Esophagus squamous epithelium (tissue), 5 donors: Measurements from ENCODE around the gene FNDC3B. TPM values are rescaled to one million over a fixed set of nuclear protein-coding genes. Genes with fewer than 3 reads are reported as not detected.

Experiments used
- DNase-seq: peaks from one replicate; lab custom pipeline; 2025; lab: John Stamatoyannopoulos, UW
- H3K27ac ChIP-seq, 4 donors: fragments of 200-600 bp; sonication (generic); one replicate each; pipeline ENCODE4 v1.5.1; 2016 to 2019; ENCODE audit warnings: mild to moderate bottlenecking in 1 of 4
- H3K27me3 ChIP-seq, 4 donors: fragments of 200-600 bp; sonication (generic); 1 replicate in 3 of 4; 2 replicates in 1 of 4; pipeline versions ENCODE4 v1.5.1 to v1.6.0; 2017 to 2021; ENCODE audit warnings: antibody characterized with exemption in 1 of 4
- H3K36me3 ChIP-seq, 3 donors: fragments of 200-600 bp; sonication (generic); one replicate each; pipeline ENCODE4 v1.5.1; 2016 to 2019
- H3K4me1 ChIP-seq, 3 donors: fragments of 200-600 bp; sonication (generic); one replicate each; pipeline ENCODE4 v1.5.1; 2017 to 2019
- H3K4me3 ChIP-seq, 4 donors: fragments of 200-600 bp; sonication (generic); 1 replicate in 3 of 4; 2 replicates in 1 of 4; pipeline ENCODE4 v1.5.1; 2016 to 2019; ENCODE audit warnings: mild to moderate bottlenecking in 2 of 4, moderate library complexity in 1 of 4
- H3K9me3 ChIP-seq, 3 donors: fragments of 200-600 bp; sonication (generic); one replicate each; pipeline ENCODE4 v1.5.1; 2016 to 2019
- CTCF ChIP-seq, 6 experiments: fragments of 450-650 bp in 4 of 6; fragments of 200-600 bp in 2 of 6; sonication (generic) in 2 of 6; IDR thresholded peaks; one replicate each; pipeline ENCODE4 v1.5.1; 2016 to 2019; ENCODE audit warnings: antibody characterized with exemption in 6 of 6, mild to moderate bottlenecking in 4 of 6, moderate library complexity in 4 of 6
- POLR2A ChIP-seq, 4 donors: fragments of 450-650 bp; IDR thresholded peaks; one replicate each; pipeline ENCODE4 v1.6.1; 2017; ENCODE audit warnings: antibody characterized with exemption in 4 of 4, mild to moderate bottlenecking in 4 of 4, moderate library complexity in 3 of 4
- WGBS, 2 donors: methylation state at CpG; one replicate each; pipeline ENCODE4 v1.1.5; 2018; 5-methylcytosine and 5-hydroxymethylcytosine counted together
- intact Hi-C: fragments of 100-400 bp; cut with DNase I; formaldehyde crosslinking; loops from one replicate; pipeline ENCODE4 v1.15.0; 2022
- total RNA-seq, 4 donors: library from RNA; depleted of rRNA; stranded (reverse); fragments of >200 nt; gene quantifications; one replicate each; pipeline ENCODE4 v1.1.0, GENCODE V29; 2016
- donor health status: DM: yes; HTN: yes; CAD: no.

Gene FNDC3B
- total RNA-seq, 4 donors from 2014 or later = 7.7 to 44.3 (median 20.4) TPM

- H3K27me3 ChIP-seq = no peaks in the 10 kb centered on the region
Measured at GRCh38 chr3:172127141-172127540, 87.8 kb downstream of the FNDC3B start.

GRCh38 chr3:172127929-172128580 lies 88.7 kb downstream of the FNDC3B start:
- WGBS, 2 donors = 89 to 91% methylated on average over 6 of the region's 6 CpGs
- Histone ChIP-seq H3K27me3 (no peaks in the 10 kb centered on the region), H3K4me1 (peaks cover 3 to 68% (median 39%) of the 10 kb centered on the region in 3 donors), H3K4me3 (no peak overlapping the region), H3K27ac (peak overlapping the region in 3 of 4 donors; percentile 72 to 84 (median 76)), H3K36me3 (no peaks in the 10 kb centered on the region), H3K9me3 (no peaks in the 10 kb centered on the region)
- no peak for DNase-seq
- no peak for TF ChIP-seq POLR2A (IDR thresholded peaks at IDR 0.05)
- TF ChIP-seq CTCF (IDR thresholded peaks at IDR 0.05) = no peak
- intact Hi-C loops = no loop called here

More at GRCh38 chr3:172127141-172127540, 87.8 kb downstream of the FNDC3B start:
- Histone ChIP-seq H3K4me3 (no peak overlapping the region), H3K36me3 (no peaks in the 10 kb centered on the region), H3K4me1 (peaks cover 3 to 62% (median 39%) of the 10 kb centered on the region in 3 donors), H3K27ac (peak overlapping the region; percentile 39 to 76 (median 63)), H3K9me3 (no peaks in the 10 kb centered on the region)
- TF ChIP-seq POLR2A (IDR thresholded peaks at IDR 0.05) (no peak), CTCF (IDR thresholded peaks at IDR 0.05) (no peak)
- no peak for DNase-seq
- 57 to 75% methylated on average over 2 of the region's 2 CpGs for WGBS, 2 donors
- intact Hi-C loops = no loop called here

- peak overlapping the region; percentile 12 to 84 (median 74) for H3K27ac ChIP-seq
- peaks cover 3 to 74% (median 44%) of the 10 kb centered on the region in 3 donors for H3K4me1 ChIP-seq
- intact Hi-C loops = no loop called here
- TF ChIP-seq CTCF (IDR thresholded peaks at IDR 0.05) = no peak
- TF ChIP-seq POLR2A (IDR thresholded peaks at IDR 0.05) = no peak
- DNase-seq = no peak
- 93 to 95% methylated on average over 9 of the region's 9 CpGs for WGBS, 2 donors
- no peaks in the 10 kb centered on the region for H3K9me3 ChIP-seq
- no peak overlapping the region for H3K4me3 ChIP-seq
- H3K27me3 ChIP-seq = no peaks in the 10 kb centered on the region
- no peaks in the 10 kb centered on the region for H3K36me3 ChIP-seq
Measured at GRCh38 chr3:172128858-172129257, 89.5 kb downstream of the FNDC3B start.

GRCh38 chr3:172129498-172129849 lies 90.1 kb downstream of the FNDC3B start:
- Histone ChIP-seq H3K4me3 (no peak overlapping the region), H3K9me3 (no peaks in the 10 kb centered on the region), H3K4me1 (peaks cover 3 to 80% (median 48%) of the 10 kb centered on the region in 3 donors), H3K36me3 (no peaks in the 10 kb centered on the region), H3K27me3 (no peaks in the 10 kb centered on the region), H3K27ac (peak overlapping the region; percentile 12 to 84 (median 74))
- WGBS, 2 donors = 13 to 19% methylated on average over 1 of the region's 1 CpG
- intact Hi-C loops = no loop called here
- TF ChIP-seq POLR2A (IDR thresholded peaks at IDR 0.05) (no peak), CTCF (IDR thresholded peaks at IDR 0.05) (no peak)
- no peak for DNase-seq

GRCh38 chr3:172129850-172130716 lies 90.7 kb downstream of the FNDC3B start:
- no peaks in the 10 kb centered on the region for H3K27me3 ChIP-seq
- intact Hi-C loops = no loop called here
- H3K9me3 ChIP-seq = no peaks in the 10 kb centered on the region
- H3K36me3 ChIP-seq = no peaks in the 10 kb centered on the region
- WGBS, 2 donors = 28 to 32% methylated on average over 16 of the region's 16 CpGs
- TF ChIP-seq CTCF (IDR thresholded peaks at IDR 0.05) = no peak
- TF ChIP-seq POLR2A (IDR thresholded peaks at IDR 0.05) = peak in 1 of 4 donors; percentile 14
- peaks cover 3 to 83% (median 45%) of the 10 kb centered on the region in 3 donors for H3K4me1 ChIP-seq
- peak overlapping the region; percentile 44 to 84 (median 74) for H3K27ac ChIP-seq
- DNase-seq = peak; percentile 49
- H3K4me3 ChIP-seq = peak overlapping the region in 1 of 4 donors; percentile 6
